A549 (cell line): ENCODE measurements around the gene CFAP77.

ENCODE experiments used
- CBX2 ChIP-seq: fragments of 200-600 bp; sonication (generic); IDR thresholded peaks from 2 replicates; pipeline ENCODE4 v1.6.1; 2016; ENCODE audit warnings: low read depth, mild to moderate bottlenecking, borderline replicate concordance
- CHD4 ChIP-seq: fragments of 200-600 bp; sonication (generic); IDR thresholded peaks from 2 replicates; pipeline ENCODE4 v1.6.1; 2016; ENCODE audit warnings: antibody characterized with exemption, mild to moderate bottlenecking, borderline replicate concordance
- EP300 ChIP-seq, 2 experiments: fragments of >200 bp; sonication (Bioruptor Twin); formaldehyde crosslinking; IDR thresholded peaks; 2 replicates in 1 of 2; 3 replicates in 1 of 2; pipeline ENCODE4 v1.6.1; 2016 to 2017
- ESRRA ChIP-seq: fragments of 150-350 bp; IDR thresholded peaks from 2 replicates; pipeline ENCODE4 v1.6.1; 2014; ENCODE audit warnings: mild to moderate bottlenecking, low read length, borderline replicate concordance
- KDM1A ChIP-seq: fragments of 200-600 bp; sonication (generic); IDR thresholded peaks from 2 replicates; pipeline ENCODE4 v1.6.1; 2016; ENCODE audit warnings: low read depth, mild to moderate bottlenecking
- MYC ChIP-seq: IDR thresholded peaks from 2 replicates; pipeline ENCODE4 v1.6.1; 2012; ENCODE audit warnings: mild to moderate bottlenecking, inconsistent platforms, low read length, improper control_type of control experiment, borderline replicate concordance
- POLR2A ChIP-seq: IDR thresholded peaks from 2 replicates; pipeline ENCODE4 v1.6.1; 2012; ENCODE audit warnings: mild to moderate bottlenecking, low read length
- POLR2AphosphoS2 ChIP-seq: conservative IDR thresholded peaks from 2 replicates; pipeline ENCODE4 v1.6.1; 2012; ENCODE audit warnings: low read length, improper control_type of control experiment, inconsistent platforms
- RARB ChIP-seq: fragments of 250-450 bp; sonication (Bioruptor Pico); IDR thresholded peaks from 2 replicates; pipeline ENCODE4 v1.8.0; 2021; ENCODE audit warnings: mild to moderate bottlenecking, moderate library complexity
- SREBF2 ChIP-seq: fragments of 450-650 bp; IDR thresholded peaks from 2 replicates; pipeline ENCODE4 v1.6.1; 2014; ENCODE audit warnings: mild to moderate bottlenecking, moderate library complexity
- ZC3H11A ChIP-seq: fragments of 450-650 bp; IDR thresholded peaks from 2 replicates; pipeline ENCODE4 v1.6.1; 2014; ENCODE audit warnings: antibody characterized with exemption, mild to moderate bottlenecking
- TF ChIP-seq, protein P1 (sequence below): fragments of >200 bp; sonication (Bioruptor Twin); formaldehyde crosslinking; IDR thresholded peaks from 3 replicates; pipeline ENCODE4 v1.5.1; 2016
- TF ChIP-seq, protein P2 (sequence below): fragments of 250-450 bp; sonication (Bioruptor Pico); IDR thresholded peaks from 2 replicates; pipeline ENCODE4 v1.5.0; 2021; ENCODE audit warnings: mild to moderate bottlenecking, moderate library complexity, borderline replicate concordance
- TF ChIP-seq, protein P3 (sequence below): IDR thresholded peaks from 2 replicates; pipeline ENCODE4 v1.6.1; 2012

DNA sequence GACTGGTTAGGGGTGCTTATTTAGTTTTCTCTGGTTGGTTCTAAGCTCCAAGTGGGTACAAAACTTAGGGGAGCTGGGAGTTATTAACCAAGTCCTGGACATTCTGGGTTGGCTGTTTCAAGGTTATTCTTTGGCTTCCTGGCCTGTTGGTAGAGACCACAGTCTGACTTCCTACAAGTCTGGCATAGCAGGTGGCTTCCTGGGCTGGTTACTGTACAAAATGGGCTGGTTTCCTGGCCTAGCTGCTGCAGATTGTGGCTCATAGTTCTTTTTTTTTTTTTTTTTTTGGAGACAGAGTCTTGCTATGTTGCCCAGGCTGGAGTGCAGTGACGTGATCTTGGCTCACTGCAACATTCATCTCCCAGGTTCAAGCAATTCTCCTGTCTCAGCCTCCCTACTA lies 126.1 kb downstream of the CFAP77 start:
- TF ChIP-seq, protein P1, sequence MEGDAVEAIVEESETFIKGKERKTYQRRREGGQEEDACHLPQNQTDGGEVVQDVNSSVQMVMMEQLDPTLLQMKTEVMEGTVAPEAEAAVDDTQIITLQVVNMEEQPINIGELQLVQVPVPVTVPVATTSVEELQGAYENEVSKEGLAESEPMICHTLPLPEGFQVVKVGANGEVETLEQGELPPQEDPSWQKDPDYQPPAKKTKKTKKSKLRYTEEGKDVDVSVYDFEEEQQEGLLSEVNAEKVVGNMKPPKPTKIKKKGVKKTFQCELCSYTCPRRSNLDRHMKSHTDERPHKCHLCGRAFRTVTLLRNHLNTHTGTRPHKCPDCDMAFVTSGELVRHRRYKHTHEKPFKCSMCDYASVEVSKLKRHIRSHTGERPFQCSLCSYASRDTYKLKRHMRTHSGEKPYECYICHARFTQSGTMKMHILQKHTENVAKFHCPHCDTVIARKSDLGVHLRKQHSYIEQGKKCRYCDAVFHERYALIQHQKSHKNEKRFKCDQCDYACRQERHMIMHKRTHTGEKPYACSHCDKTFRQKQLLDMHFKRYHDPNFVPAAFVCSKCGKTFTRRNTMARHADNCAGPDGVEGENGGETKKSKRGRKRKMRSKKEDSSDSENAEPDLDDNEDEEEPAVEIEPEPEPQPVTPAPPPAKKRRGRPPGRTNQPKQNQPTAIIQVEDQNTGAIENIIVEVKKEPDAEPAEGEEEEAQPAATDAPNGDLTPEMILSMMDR, result no peak
- TF ChIP-seq POLR2A (no peak), RARB (CRISPR knock-in tag) (no peak), CBX2 (no peak), POLR2AphosphoS2 (no peak), SREBF2 (no peak), EP300 (IDR thresholded peaks at IDR 0.05) (no peak), MYC (no peak), ZC3H11A (no peak), KDM1A (no peak), CHD4 (no peak), ESRRA (no peak)
- TF ChIP-seq, protein P2, sequence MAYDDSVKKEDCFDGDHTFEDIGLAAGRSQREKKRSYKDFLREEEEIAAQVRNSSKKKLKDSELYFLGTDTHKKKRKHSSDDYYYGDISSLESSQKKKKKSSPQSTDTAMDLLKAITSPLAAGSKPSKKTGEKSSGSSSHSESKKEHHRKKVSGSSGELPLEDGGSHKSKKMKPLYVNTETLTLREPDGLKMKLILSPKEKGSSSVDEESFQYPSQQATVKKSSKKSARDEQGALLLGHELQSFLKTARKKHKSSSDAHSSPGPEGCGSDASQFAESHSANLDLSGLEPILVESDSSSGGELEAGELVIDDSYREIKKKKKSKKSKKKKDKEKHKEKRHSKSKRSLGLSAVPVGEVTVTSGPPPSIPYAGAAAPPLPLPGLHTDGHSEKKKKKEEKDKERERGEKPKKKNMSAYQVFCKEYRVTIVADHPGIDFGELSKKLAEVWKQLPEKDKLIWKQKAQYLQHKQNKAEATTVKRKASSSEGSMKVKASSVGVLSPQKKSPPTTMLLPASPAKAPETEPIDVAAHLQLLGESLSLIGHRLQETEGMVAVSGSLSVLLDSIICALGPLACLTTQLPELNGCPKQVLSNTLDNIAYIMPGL (CRISPR knock-in tag), result no peak
- TF ChIP-seq, protein P3, sequence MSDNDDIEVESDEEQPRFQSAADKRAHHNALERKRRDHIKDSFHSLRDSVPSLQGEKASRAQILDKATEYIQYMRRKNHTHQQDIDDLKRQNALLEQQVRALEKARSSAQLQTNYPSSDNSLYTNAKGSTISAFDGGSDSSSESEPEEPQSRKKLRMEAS, result no peak
